Brain microvascular endothelial cell (primary cell): ENCODE data around the gene ZNF485.

Experiments used
- DNase-seq: peaks from one replicate; pipeline ENCODE4 v3.0.0-alpha.2; 2020
- H3K27ac ChIP-seq: fragments of 250-450 bp; sonication (Bioruptor Pico); 2 replicates; pipeline ENCODE4 v1.5.1; 2020; ENCODE audit warnings: mild to moderate bottlenecking, moderate library complexity
- H3K27me3 ChIP-seq: fragments of 250-450 bp; sonication (Bioruptor Pico); replicated peaks from 2 replicates; pipeline ENCODE4 v1.5.1; 2020; ENCODE audit warnings: mild to moderate bottlenecking
- H3K36me3 ChIP-seq: fragments of 250-450 bp; sonication (Bioruptor Pico); replicated peaks from 2 replicates; pipeline ENCODE4 v1.5.1; 2020; ENCODE audit warnings: mild to moderate bottlenecking
- H3K4me3 ChIP-seq: 2 replicates; pipeline ENCODE4 v1.5.1; 2011; ENCODE audit warnings: low read depth, mild to moderate bottlenecking, control low read depth, low read length, moderate library complexity
- in situ Hi-C: cut with HindIII; loops from 2 replicates; pipeline ENCODE4 v1.10.0; 2017; ENCODE audit warnings: low sequenced_read_pairs, low pct_ligation_motif_present
- TF ChIP-seq, protein P1 (sequence below): IDR thresholded peaks from 2 replicates; pipeline ENCODE4 v1.5.1; 2011; ENCODE audit warnings: low read depth, mild to moderate bottlenecking, moderate library complexity, low read length, control low read depth, inconsistent platforms; ENCODE audit errors: missing control alignments

ZNF485 gene

GRCh38 chr10:43610636-43611035, 4.4 kb downstream of the ZNF485 start:
- Histone ChIP-seq H3K27ac (no peak overlapping the region), H3K4me3 (no peak overlapping the region), H3K36me3 (peaks cover 11% of the 10 kb centered on the region), H3K27me3 (no peaks in the 10 kb centered on the region)
- in situ Hi-C loops: no loop called here
- peak; percentile 39 for DNase-seq
- TF ChIP-seq, protein P1, sequence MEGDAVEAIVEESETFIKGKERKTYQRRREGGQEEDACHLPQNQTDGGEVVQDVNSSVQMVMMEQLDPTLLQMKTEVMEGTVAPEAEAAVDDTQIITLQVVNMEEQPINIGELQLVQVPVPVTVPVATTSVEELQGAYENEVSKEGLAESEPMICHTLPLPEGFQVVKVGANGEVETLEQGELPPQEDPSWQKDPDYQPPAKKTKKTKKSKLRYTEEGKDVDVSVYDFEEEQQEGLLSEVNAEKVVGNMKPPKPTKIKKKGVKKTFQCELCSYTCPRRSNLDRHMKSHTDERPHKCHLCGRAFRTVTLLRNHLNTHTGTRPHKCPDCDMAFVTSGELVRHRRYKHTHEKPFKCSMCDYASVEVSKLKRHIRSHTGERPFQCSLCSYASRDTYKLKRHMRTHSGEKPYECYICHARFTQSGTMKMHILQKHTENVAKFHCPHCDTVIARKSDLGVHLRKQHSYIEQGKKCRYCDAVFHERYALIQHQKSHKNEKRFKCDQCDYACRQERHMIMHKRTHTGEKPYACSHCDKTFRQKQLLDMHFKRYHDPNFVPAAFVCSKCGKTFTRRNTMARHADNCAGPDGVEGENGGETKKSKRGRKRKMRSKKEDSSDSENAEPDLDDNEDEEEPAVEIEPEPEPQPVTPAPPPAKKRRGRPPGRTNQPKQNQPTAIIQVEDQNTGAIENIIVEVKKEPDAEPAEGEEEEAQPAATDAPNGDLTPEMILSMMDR: no peak

DNA sequence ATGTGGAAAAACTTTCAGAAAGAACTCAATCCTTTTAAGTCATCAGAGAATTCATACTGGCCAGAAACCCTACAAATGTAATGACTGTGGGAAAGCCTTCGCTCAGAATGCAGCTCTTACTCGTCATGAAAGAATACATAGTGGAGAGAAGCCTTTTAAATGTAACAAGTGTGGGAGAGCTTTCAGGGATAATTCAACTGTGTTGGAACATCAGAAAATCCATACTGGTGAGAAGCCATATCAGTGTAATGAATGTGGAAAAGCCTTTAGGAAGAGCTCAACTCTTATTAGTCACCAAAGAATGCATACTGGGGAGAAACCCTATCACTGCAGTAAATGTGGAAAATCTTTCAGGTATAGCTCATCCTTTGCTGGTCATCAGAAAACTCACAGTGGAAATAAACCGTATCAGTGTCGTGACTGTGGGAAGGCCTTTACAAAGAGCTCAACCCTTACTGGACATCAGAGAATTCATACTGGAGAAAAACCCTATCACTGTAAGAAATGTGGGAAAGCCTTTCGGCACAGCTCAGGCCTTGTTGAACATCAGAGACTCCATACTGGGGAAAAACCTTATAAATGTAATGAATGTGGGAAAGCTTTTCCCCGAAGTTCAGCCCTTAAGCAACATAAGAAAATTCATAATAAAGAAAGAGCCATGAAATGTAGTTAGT, 10.6 kb downstream of the ZNF485 start:
- Histone ChIP-seq H3K27ac (no peak overlapping the region), H3K4me3 (no peak overlapping the region), H3K27me3 (no peaks in the 10 kb centered on the region), H3K36me3 (peaks cover 22% of the 10 kb centered on the region)
- in situ Hi-C loops: no loop called here
- no peak for DNase-seq
- TF ChIP-seq, protein P1: no peak

GRCh38 chr10:43619368-43619767, 13.1 kb downstream of the ZNF485 start:
- in situ Hi-C loops: no loop called here

DNA sequence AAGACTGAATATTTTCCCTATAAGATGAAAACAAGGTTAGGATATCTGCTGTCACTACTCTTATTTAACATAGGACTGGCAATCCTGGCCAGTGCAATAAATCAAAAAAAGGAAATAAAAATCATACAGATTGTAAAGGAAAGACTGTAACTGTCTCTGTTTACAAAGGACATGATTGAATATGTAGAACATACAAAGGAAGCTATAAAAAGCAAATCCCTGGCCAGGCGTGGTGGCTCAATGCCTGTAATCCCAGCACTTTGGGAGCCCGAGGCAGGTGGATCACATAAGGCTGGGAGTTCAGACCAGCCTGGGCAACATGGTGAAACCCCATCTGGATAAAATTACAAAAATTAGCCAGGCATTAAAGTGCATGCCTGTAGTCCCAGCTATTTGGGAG, 15.8 kb downstream of the ZNF485 start:
- Histone ChIP-seq H3K27ac (no peak overlapping the region), H3K4me3 (no peak overlapping the region), H3K36me3 (peaks cover 2% of the 10 kb centered on the region), H3K27me3 (no peaks in the 10 kb centered on the region)
- in situ Hi-C loops: no loop called here
- no peak for DNase-seq
- TF ChIP-seq, protein P1: no peak

More at GRCh38 chr10:43619368-43619767, 13.1 kb downstream of the ZNF485 start:
- peaks cover 19% of the 10 kb centered on the region for H3K36me3 ChIP-seq
- DNase-seq: no peak
- TF ChIP-seq, protein P1: no peak
- no peaks in the 10 kb centered on the region for H3K27me3 ChIP-seq
- H3K27ac ChIP-seq: no peak overlapping the region
- H3K4me3 ChIP-seq: no peak overlapping the region

DNA sequence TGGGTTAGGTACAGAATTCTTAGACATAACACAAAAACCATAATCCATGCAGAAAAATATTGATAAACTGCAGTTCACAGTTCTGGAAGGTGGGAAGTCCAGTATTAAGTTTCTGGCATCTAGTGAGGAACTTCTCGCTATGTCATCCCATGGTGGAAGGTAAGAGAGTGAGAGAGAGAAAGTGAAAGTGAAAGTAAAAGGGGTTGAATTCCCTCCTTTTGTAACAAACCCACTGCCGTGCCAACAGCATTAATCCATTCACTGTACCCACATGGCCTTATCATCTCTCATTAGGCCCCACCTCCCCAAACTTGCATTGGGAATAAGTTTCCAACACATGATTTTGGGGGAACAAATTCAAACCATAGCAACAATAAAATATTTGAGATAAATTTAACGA, 17.1 kb downstream of the ZNF485 start:
- in situ Hi-C loops: no loop called here
- DNase-seq: no peak
- TF ChIP-seq, protein P1: no peak
- no peak overlapping the region for H3K4me3 ChIP-seq
- no peaks in the 10 kb centered on the region for H3K36me3 ChIP-seq
- H3K27ac ChIP-seq: no peak overlapping the region
- no peaks in the 10 kb centered on the region for H3K27me3 ChIP-seq

DNA sequence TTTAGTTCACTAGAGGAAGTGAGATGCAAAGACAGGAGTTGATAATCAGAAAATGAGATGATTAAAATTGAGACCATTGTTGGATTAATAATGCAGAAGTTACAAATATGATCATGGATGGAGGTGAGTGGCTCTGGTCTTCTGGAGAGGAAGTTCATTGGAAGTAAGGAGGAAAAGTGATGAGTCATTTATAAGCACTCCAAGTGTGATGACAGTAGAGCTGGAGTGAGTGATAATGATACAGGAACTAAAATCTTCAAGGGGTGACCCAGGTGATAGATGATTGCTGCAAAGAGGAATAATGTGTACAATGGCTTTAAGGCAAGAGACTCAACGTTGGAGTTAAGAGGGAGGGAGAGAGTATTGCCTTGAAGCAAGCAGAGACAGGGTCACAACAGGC, 21.7 kb downstream of the ZNF485 start:
- in situ Hi-C loops: no loop called here
- no peak overlapping the region for H3K4me3 ChIP-seq
- no peak for DNase-seq
- H3K27me3 ChIP-seq: no peaks in the 10 kb centered on the region
- TF ChIP-seq, protein P1: no peak
- H3K27ac ChIP-seq: no peak overlapping the region
- H3K36me3 ChIP-seq: no peaks in the 10 kb centered on the region
